Measurements from ENCODE around the gene ZNF70.

Gene ZNF70

GRCh38 chr22:23750714-23751440 lies at the start of gene ZNF70:
TSS of gene ZNF70 (minus strand) at chr22:23751112. CDS start at chr22:23745140, 5,972 bp downstream.
- DNase-seq, result peak; percentile 89

- no peak for DNase-seq
These were observed 45.5 kb upstream of the ZNF70 start for GRCh38 chr22:23796461-23796860.

GRCh38 chr22:23793326-23793725 lies 42.4 kb upstream of the ZNF70 start:
- no peak for DNase-seq

- no peak for DNase-seq
These were observed 41.1 kb upstream of the ZNF70 start for GRCh38 chr22:23791738-23792645.

GRCh38 chr22:23790819-23791737 lies 40.2 kb upstream of the ZNF70 start:
- DNase-seq, result no peak

GRCh38 chr22:23789638-23790037 lies 38.7 kb upstream of the ZNF70 start:
- no peak for DNase-seq

GRCh38 chr22:23789121-23789520 lies 38.2 kb upstream of the ZNF70 start:
- no peak for DNase-seq

GRCh38 chr22:23787910-23788309 lies 37.0 kb upstream of the ZNF70 start:
- DNase-seq, result no peak

- DNase-seq, result no peak
These were observed 36.6 kb upstream of the ZNF70 start for GRCh38 chr22:23787600-23787896.

GRCh38 chr22:23786752-23787599 lies 36.1 kb upstream of the ZNF70 start, which contains the start of gene SMARCB1:
TSS of gene SMARCB1 (plus strand) at chr22:23786966. CDS start at chr22:23787170, 204 bp downstream.
- peak; percentile 87 for DNase-seq

- no peak for DNase-seq
These were observed 35.4 kb upstream of the ZNF70 start for GRCh38 chr22:23786261-23786710.

GRCh38 chr22:23784215-23784732 lies 33.4 kb upstream of the ZNF70 start:
- DNase-seq, result no peak

GRCh38 chr22:23783265-23784150 lies 32.6 kb upstream of the ZNF70 start:
- no peak for DNase-seq

GRCh38 chr22:23782703-23783102 lies 31.8 kb upstream of the ZNF70 start:
- no peak for DNase-seq

- DNase-seq, result no peak
These were observed 31.3 kb upstream of the ZNF70 start for GRCh38 chr22:23782252-23782651.

- no peak for DNase-seq
These were observed 30.7 kb upstream of the ZNF70 start for GRCh38 chr22:23781511-23782183.

- no peak for DNase-seq
These were observed 30.2 kb upstream of the ZNF70 start for GRCh38 chr22:23781065-23781464.

GRCh38 chr22:23780146-23780748 lies 29.3 kb upstream of the ZNF70 start:
- no peak for DNase-seq

GRCh38 chr22:23779731-23780130 lies 28.8 kb upstream of the ZNF70 start:
- DNase-seq, result no peak

GRCh38 chr22:23779083-23779482 lies 28.2 kb upstream of the ZNF70 start:
- no peak for DNase-seq
